Jurkat, Clone E6-1 (cell line): ENCODE measurements around the gene RAD54L. TPM values are rescaled to one million over a fixed set of nuclear protein-coding genes. Genes with fewer than 3 reads are reported as not detected.
"Not testable (repeated sequence)": the region's sequence is repeated elsewhere in the genome, so short reads cannot be mapped to it uniquely, and the experiment has no call there.

Experiments used
- DNase-seq: peaks from one replicate; pipeline ENCODE4 v3.0.0-alpha.2; 2011; ENCODE audit warnings: low read depth, low spot score
- H3K4me3 ChIP-seq: 2 replicates; pipeline ENCODE4 v1.5.1; 2011; ENCODE audit warnings: mild to moderate bottlenecking, low read length, control low read depth, moderate library complexity
- polyA plus RNA-seq: library from polyadenylated mRNA; unstranded; fragments of >200 nt; gene quantifications from one replicate; pipeline ENCODE4 v1.2.1, GENCODE V29; 2012; ENCODE audit warnings: missing spikeins; ENCODE audit not compliant: insufficient read length, insufficient read depth

RAD54L gene
- 101 TPM for polyA plus RNA-seq

- DNase-seq: peak; percentile 99
- peak within 1 kb of the TSS; percentile 98 for H3K4me3 ChIP-seq
These were observed at the start of gene RAD54L for GRCh38 chr1:46247436-46248121. Gene RAD54L (plus strand): TSS chr1:46247763. CDS start chr1:46248406, 643 bp downstream.

DNA sequence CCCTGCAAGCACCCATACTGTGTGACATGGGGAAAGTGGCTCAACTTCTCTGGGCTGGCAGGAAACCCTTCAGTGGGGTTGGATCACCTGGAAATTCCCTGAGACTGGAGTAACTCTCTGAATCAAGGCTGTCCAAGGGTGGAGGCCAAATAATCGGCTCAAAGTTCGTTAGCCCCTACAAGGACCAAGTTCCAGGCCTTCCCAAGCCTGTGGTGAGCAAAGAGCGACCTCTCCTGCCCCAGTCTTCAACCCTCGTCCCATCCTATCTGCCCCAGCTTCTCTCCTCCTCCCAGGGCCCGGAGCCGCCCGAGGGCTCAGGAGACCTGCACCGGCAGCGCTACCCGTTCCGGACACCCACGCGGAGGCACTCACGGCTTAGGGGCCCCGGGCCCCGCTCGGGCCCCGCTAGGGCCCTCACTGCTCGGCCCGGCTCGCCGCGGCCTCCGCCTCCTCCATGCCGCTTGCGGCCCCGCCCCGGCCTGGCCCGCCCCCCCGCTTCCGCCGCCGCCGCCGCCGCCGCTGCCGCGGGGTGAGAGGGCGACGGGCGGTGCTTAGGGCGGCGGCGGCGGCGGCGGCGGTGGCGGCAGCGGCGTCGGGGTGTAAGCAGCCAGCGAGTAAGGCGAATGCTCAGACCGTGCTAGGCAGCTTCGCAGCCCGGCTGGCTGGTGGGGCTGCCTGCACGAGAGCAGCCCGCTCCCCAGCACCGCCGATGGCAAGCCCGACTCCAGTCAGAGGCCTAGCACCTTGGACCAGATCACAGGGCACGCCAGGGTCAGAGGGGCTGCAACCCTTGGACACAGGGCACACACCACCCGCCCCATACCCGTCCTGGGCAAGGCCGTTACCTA, 49.4 kb upstream of the RAD54L start, which contains the start of gene POMGNT1:
TSS of gene POMGNT1 (minus strand) at position 471 of the 848 bp plus-strand sequence. CDS start 613 bp downstream, outside the sequence.
- H3K4me3 ChIP-seq: peak within 1 kb of the TSS; percentile 94
- no peak for DNase-seq

DNA sequence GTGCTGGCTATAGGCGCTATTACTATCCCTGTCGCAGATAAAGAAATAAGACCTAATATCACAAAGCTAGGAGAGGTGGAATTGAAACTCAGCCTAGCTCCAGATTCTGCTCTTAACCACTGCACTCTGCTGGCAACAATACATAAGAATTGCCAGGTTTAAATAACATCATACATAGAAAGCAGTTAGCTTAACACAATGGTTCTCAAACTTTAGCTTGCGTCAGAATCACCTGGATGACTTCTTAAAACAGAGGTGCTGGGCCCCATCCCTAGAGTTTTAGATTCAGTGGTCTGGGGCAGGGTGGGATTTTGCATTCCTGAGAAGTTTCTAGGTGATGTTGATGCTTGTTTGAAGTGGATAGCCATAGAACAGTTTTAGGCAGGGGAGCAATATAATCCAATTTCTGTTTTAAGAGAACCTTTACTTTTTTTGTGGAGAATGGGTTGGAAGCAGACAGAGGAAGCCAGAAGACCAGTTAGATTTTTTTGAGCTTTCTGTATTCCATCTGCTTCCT, 48.3 kb upstream of the RAD54L start:
- peak overlapping the region; percentile 94 for H3K4me3 ChIP-seq
- DNase-seq: no peak

- DNase-seq: no peak
- no peak overlapping the region for H3K4me3 ChIP-seq
These were observed 43.7 kb upstream of the RAD54L start for GRCh38 chr1:46203738-46204405.

DNA sequence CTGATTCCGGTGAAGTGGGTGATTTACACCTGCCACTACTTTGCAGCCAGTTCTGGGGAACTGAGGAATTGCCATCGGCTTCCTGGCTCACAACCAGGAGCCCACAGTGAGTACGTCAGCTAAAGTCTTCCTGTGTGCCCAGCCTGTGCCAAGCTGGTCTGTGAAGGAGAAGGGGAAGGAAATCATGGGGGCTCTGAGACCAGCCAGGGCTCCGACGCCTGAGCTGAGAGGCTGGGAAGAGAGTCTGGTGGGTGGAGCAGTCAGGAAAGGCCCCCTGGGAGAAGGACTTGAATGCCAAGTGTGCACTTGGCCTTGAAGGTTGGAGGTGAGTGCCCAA, 43.2 kb upstream of the RAD54L start:
- H3K4me3 ChIP-seq: no peak overlapping the region
- no peak for DNase-seq

DNA sequence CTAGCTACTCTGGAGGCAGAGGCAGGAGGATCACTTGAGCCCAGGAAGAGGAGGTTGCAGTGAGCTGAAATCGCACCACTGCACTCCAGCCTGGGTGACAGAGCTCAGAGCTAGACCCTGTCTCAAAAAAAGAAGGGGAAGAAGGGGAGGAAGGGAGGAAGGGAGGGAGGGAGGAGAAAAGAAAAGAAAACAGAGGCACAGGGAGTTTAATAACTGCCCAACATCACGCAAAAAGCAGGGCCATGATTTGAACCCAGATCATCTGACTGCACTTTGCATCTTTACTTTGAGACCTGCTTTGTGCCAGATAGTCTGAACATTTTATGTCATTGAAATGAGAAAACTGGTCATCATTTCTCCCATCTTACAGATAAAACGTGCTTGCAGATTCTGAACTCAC, 42.4 kb upstream of the RAD54L start:
- no peak overlapping the region for H3K4me3 ChIP-seq
- no peak for DNase-seq

DNA sequence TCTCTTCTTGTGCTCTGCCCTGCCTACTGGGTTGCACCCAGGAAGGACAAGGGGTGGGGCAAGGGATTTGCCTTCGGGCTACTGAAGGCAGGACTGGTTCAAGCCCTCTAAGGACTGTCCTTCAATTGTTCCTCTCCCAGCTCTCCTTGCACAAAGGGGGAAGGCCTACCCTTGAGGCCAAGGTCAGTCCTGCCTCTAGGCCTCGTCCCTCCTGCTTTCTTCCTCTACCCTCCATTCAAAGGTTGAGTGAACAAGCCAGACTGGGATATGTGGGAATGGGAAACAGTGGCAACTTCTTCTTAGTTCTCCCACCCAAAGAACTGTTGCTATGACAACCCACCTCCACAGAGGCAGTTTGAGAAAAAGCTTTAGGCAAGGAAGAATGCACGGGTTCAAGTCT, 41.8 kb upstream of the RAD54L start:
- DNase-seq: no peak

DNA sequence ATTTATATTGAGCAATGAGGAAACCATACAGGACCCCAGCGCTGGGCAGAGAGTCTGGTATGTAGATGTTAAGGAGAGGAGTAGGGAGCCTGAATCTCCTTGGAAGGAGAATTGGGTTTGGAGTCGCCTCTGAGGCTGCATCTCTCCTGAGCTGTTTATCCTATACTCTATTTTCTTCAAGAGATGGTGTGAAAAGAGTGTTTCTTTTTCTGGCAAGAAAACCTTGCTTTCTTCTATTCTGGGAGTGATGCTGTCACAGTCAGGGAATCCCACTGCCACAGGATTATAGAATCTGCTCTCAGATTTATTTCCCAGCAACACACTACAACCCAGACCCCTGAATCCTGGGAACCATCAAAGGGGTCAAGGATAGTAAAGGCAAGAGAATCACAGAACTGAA, 41.2 kb upstream of the RAD54L start:
- no peak overlapping the region for H3K4me3 ChIP-seq
- DNase-seq: no peak

More for the DNA sequence above, 41.8 kb upstream of the RAD54L start:
- no peak overlapping the region for H3K4me3 ChIP-seq

DNA sequence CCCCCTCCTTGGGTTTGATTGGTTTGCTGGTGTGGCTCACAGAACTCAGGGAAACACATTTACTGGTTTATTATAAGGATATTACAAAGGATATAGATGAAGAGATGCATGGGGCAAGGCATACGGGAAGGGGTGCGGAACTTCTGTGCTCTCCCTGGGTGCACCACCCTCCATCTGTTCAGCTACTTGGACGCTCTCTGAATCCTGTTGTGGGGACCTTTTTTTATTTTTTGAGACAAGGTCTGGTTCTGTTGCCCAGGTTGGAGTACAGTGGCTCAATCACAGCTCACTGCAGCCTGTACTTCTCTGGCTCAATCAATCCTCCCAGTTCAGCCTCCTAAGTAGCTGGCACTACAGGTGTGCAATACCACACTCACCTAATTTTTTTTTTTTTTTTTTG, 37.0 kb upstream of the RAD54L start:
- no peak overlapping the region for H3K4me3 ChIP-seq
- no peak for DNase-seq

DNA sequence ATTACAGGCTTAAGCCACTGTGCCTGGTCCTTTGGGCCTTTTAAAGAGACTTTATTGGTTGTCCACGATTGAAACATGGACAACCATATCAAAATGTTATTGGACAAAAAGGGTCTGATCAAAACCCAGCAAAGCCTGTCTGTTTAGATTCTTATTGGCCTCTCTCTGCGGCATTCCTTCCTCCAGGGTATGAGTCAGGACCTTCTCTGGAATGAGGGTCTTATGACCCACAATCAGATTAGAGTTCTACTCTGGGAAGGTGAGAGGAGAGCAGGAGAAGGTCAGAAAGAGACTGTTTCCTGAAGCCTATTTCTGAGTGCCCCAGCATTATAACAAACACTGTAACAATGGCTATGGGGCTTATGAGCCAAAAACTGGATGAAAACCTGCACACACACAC, 36.5 kb upstream of the RAD54L start:
- H3K4me3 ChIP-seq: no peak overlapping the region

GRCh38 chr1:46215504-46215903, 32.1 kb upstream of the RAD54L start:
- DNase-seq: no peak

More for the DNA sequence above, 36.5 kb upstream of the RAD54L start:
- no peak for DNase-seq

GRCh38 chr1:46218443-46218842, 29.1 kb upstream of the RAD54L start:
- no peak for DNase-seq
- H3K4me3 ChIP-seq: no peak overlapping the region

More at GRCh38 chr1:46215504-46215903, 32.1 kb upstream of the RAD54L start:
- no peak overlapping the region for H3K4me3 ChIP-seq

DNA sequence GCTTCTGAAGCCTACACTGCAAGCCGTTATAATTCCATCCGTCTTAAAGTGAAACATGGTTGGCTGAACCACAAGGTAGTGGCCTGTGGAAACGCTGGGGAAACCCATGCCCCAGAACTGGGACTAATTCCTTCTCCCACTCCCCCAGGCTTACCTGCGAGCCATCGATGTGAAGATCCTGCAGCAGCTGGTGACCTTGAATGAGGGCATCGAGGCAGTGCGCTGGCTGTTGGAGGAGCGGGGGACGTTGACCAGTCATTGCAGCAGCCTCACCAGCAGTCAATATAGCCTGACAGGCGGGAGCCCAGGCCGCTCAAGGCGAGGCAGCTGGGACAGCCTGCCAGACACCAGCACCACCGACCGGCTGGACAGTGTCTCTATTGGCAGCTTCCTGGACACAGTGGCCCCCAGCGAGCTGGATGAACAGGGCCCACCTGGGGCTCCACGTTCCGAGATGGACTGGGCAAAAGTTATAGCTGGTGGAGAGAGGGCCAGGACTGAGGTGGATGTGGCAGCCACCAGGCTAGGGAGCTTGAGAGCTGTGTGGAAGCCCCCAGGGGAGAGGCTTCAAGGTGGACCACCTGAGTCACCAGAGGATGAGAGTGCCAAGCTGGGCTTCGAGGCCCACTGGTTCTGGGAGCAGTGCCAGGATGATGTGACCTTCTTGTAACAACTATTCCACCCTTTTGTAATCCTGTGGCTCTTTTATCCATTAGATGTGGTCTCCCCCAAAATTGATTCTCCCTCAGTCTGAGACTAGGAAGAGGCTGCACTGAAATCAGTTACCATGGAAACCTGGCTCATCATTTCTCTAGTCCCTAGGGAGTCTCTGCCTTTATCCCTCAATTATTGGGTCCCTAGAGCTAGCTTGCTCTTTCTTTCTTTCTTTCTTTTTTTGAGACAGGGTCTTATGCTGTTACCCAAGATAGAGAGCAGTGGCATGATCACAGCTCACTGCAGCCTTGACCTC, 27.7 kb upstream of the RAD54L start:
- H3K4me3 ChIP-seq: no peak overlapping the region

DNA sequence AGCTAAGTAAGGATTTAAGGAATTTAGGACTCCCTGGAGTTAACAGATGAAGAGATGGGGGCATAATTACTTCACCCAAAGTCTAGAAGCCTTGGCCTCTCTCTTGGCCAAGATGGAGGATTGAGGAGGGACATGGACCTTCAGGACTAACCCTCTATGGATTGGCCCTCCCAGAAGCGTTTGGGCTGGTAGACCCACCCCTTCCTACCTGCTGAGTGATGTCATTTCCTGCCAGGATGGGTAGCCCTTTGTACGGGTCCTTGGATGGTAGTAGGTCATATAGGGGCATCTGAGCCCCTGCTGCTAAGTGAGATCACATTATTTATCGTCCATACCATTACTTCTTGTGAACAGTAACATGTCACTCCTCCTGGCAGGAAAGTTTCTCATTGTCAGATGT, 26.8 kb upstream of the RAD54L start:
- no peak overlapping the region for H3K4me3 ChIP-seq
- DNase-seq: no peak

More for the DNA sequence above, 27.7 kb upstream of the RAD54L start:
- DNase-seq: no peak

GRCh38 chr1:46221749-46222148, 25.8 kb upstream of the RAD54L start:
- no peak overlapping the region for H3K4me3 ChIP-seq
- DNase-seq: no peak

- DNase-seq, H3K4me3 ChIP-seq: not testable (repeated sequence)
These were observed 24.5 kb upstream of the RAD54L start for GRCh38 chr1:46223055-46223454.

- DNase-seq: peak; percentile 85
These were observed 24.1 kb upstream of the RAD54L start for GRCh38 chr1:46223472-46223943.

GRCh38 chr1:46224966-46225365, 22.6 kb upstream of the RAD54L start:
- no peak overlapping the region for H3K4me3 ChIP-seq
- DNase-seq: no peak

More at GRCh38 chr1:46223472-46223943, 24.1 kb upstream of the RAD54L start:
- no peak overlapping the region for H3K4me3 ChIP-seq
